H9 (cell line): ENCODE measurements around the gene SSR2. TPM values are rescaled to one million over a fixed set of nuclear protein-coding genes. Genes with fewer than 3 reads are reported as not detected.

Experiments used
- DNase-seq: peaks from one replicate; pipeline ENCODE4 v3.0.0-alpha.2; 2017
- H2AFZ ChIP-seq: one replicate; pipeline ENCODE4 v1.6.1; 2013; ENCODE audit warnings: mild to moderate bottlenecking, low read length, control low read depth, moderate library complexity
- H2AK5ac ChIP-seq: 2 replicates; pipeline ENCODE4 v1.6.1; 2013; ENCODE audit warnings: low read length, control low read depth, mixed read lengths; ENCODE audit not compliant: insufficient read length
- H2BK120ac ChIP-seq: one replicate; pipeline ENCODE4 v1.6.1; 2013; ENCODE audit warnings: low read depth, mild to moderate bottlenecking, low read length, control low read depth, inconsistent platforms; ENCODE audit not compliant: poor library complexity, severe bottlenecking
- H2BK12ac ChIP-seq: 2 replicates; pipeline ENCODE4 v1.6.1; 2013; ENCODE audit warnings: low read length, control low read depth, mixed read lengths, low read depth; ENCODE audit not compliant: insufficient read length
- H2BK15ac ChIP-seq: 2 replicates; pipeline ENCODE4 v1.6.1; 2013; ENCODE audit warnings: low read depth, low read length, control low read depth
- H2BK20ac ChIP-seq: one replicate; pipeline ENCODE4 v1.6.1; 2013; ENCODE audit warnings: low read depth, mild to moderate bottlenecking, low read length, control low read depth, inconsistent platforms; ENCODE audit not compliant: poor library complexity, severe bottlenecking
- H2BK5ac ChIP-seq: 2 replicates; pipeline ENCODE4 v1.6.1; 2013; ENCODE audit warnings: low read length, control low read depth, mixed read lengths; ENCODE audit not compliant: insufficient read length
- H3K14ac ChIP-seq: 2 replicates; pipeline ENCODE4 v1.6.1; 2013; ENCODE audit warnings: low read length, control low read depth; ENCODE audit not compliant: insufficient read depth
- H3K18ac ChIP-seq: 2 replicates; pipeline ENCODE4 v1.6.1; 2013; ENCODE audit warnings: low read depth, mild to moderate bottlenecking, mixed read lengths, low read length, control low read depth; ENCODE audit not compliant: insufficient read length
- H3K23ac ChIP-seq: 2 replicates; pipeline ENCODE4 v1.6.1; 2013; ENCODE audit warnings: low read length, control low read depth, mixed read lengths, low read depth; ENCODE audit not compliant: insufficient read length
- H3K23me2 ChIP-seq: 2 replicates; pipeline ENCODE4 v1.6.1; 2013; ENCODE audit warnings: low read depth, mild to moderate bottlenecking, mixed read lengths, low read length, control low read depth; ENCODE audit not compliant: insufficient read length, poor library complexity, severe bottlenecking
- H3K27ac ChIP-seq: 2 replicates; pipeline ENCODE4 v1.5.1; 2013; ENCODE audit warnings: low read length, control low read depth, mixed read lengths, low read depth; ENCODE audit not compliant: insufficient read length
- H3K27me3 ChIP-seq: 2 replicates; pipeline ENCODE4 v1.6.1; 2013; ENCODE audit warnings: low read length, control low read depth, inconsistent platforms; ENCODE audit not compliant: insufficient read depth
- H3K4ac ChIP-seq: 2 replicates; pipeline ENCODE4 v1.6.1; 2013; ENCODE audit warnings: low read depth, mild to moderate bottlenecking, control low read depth, inconsistent platforms, low read length, moderate library complexity
- H3K4me1 ChIP-seq: 2 replicates; pipeline ENCODE4 v1.6.1; 2013; ENCODE audit warnings: low read length, control low read depth, inconsistent platforms; ENCODE audit not compliant: insufficient read depth
- H3K4me2 ChIP-seq: 2 replicates; pipeline ENCODE4 v1.6.1; 2013; ENCODE audit warnings: low read length, control low read depth, mixed read lengths; ENCODE audit not compliant: insufficient read length, insufficient read depth
- H3K56ac ChIP-seq: 2 replicates; pipeline ENCODE4 v1.6.1; 2013; ENCODE audit warnings: low read depth, mild to moderate bottlenecking, mixed read lengths, low read length, control low read depth; ENCODE audit not compliant: insufficient read length
- H3K79me1 ChIP-seq: 2 replicates; pipeline ENCODE4 v1.6.1; 2013; ENCODE audit warnings: low read depth, mild to moderate bottlenecking, moderate library complexity, low read length, control low read depth, inconsistent platforms; ENCODE audit not compliant: insufficient read depth, poor library complexity, severe bottlenecking
- H3K79me2 ChIP-seq: 2 replicates; pipeline ENCODE4 v1.6.1; 2013; ENCODE audit warnings: low read length, control low read depth, inconsistent platforms; ENCODE audit not compliant: insufficient read depth
- H3K9ac ChIP-seq: 2 replicates; pipeline ENCODE4 v1.6.1; 2013; ENCODE audit warnings: low read length, control low read depth, mixed read lengths; ENCODE audit not compliant: insufficient read length; ENCODE audit errors: extremely low read depth
- H3K9me3 ChIP-seq: one replicate; pipeline ENCODE4 v1.6.1; 2013; ENCODE audit warnings: low read depth, low read length, inconsistent platforms; ENCODE audit not compliant: control insufficient read depth
- H3T11ph ChIP-seq: one replicate; pipeline ENCODE4 v1.6.1; 2013; ENCODE audit warnings: mild to moderate bottlenecking, low read length, control low read depth, inconsistent platforms
- H4K20me1 ChIP-seq: one replicate; pipeline ENCODE4 v1.6.1; 2013; ENCODE audit not compliant: control insufficient read depth, insufficient read length, insufficient read depth
- H4K5ac ChIP-seq: 2 replicates; pipeline ENCODE4 v1.6.1; 2013; ENCODE audit warnings: low read depth, mild to moderate bottlenecking, mixed read lengths, low read length, control low read depth; ENCODE audit not compliant: insufficient read length
- H4K8ac ChIP-seq: replicated peaks from 2 replicates; pipeline ENCODE4 v1.6.1; 2013; ENCODE audit warnings: low read length, control low read depth, mixed read lengths, low read depth; ENCODE audit not compliant: insufficient read length
- H4K91ac ChIP-seq: 2 replicates; pipeline ENCODE4 v1.6.1; 2013; ENCODE audit warnings: low read depth, mild to moderate bottlenecking, moderate library complexity, mixed read lengths, low read length, control low read depth; ENCODE audit not compliant: insufficient read length
- H3K27ac Mint-ChIP-seq, 3 experiments: 2 replicates in 2 of 3; 3 replicates in 1 of 3; pipeline ENCODE4 v1.8.0; 2020 to 2021; ENCODE audit warnings: mixed read lengths in 3 of 3, mild to moderate bottlenecking in 1 of 3, moderate library complexity in 1 of 3
- H3K27me3 Mint-ChIP-seq: 2 replicates; pipeline ENCODE4 v1.8.0; 2021; ENCODE audit warnings: low read depth, mild to moderate bottlenecking, moderate library complexity, mixed read lengths
- H3K36me3 Mint-ChIP-seq, 3 experiments: 2 replicates in 2 of 3; 3 replicates in 1 of 3; pipeline ENCODE4 v1.8.0; 2020 to 2021; ENCODE audit warnings: low read depth in 3 of 3, mixed read lengths in 3 of 3; ENCODE audit not compliant: insufficient read depth in 1 of 3
- H3K4me1 Mint-ChIP-seq, 2 experiments: 2 replicates each; pipeline ENCODE4 v1.8.0; 2020; ENCODE audit warnings: mixed read lengths in 2 of 2
- H3K4me3 Mint-ChIP-seq, 2 experiments: 2 replicates in 1 of 2; 3 replicates in 1 of 2; pipeline ENCODE4 v1.8.0; 2020 to 2021; ENCODE audit warnings: mild to moderate bottlenecking in 2 of 2, mixed read lengths in 2 of 2, moderate library complexity in 1 of 2
- H3K9me3 Mint-ChIP-seq, 2 experiments: 2 replicates in 1 of 2; 3 replicates in 1 of 2; pipeline ENCODE4 v1.8.0; 2020; ENCODE audit warnings: mild to moderate bottlenecking in 2 of 2, mixed read lengths in 2 of 2, moderate library complexity in 1 of 2
- CTCF ChIP-seq: fragments of 200-600 bp; sonication (generic); conservative IDR thresholded peaks from 3 replicates; pipeline ENCODE4 v1.8.0; 2021; ENCODE audit warnings: antibody characterized with exemption, mild to moderate bottlenecking
- WGBS: extraction: QIAGEN DNeasy Blood & Tissue Kit; methylation state at CpG from one replicate; pipeline ENCODE4 v1.1.7; 2013; ENCODE audit warnings: missing lambda C conversion rate, low lambda C conversion rate, mixed read lengths; ENCODE audit not compliant: insufficient read length; ENCODE audit errors: extremely low coverage; 5-methylcytosine and 5-hydroxymethylcytosine counted together
- total RNA-seq: library from RNA; stranded (reverse); gene quantifications from 2 replicates; pipeline ENCODE4 v1.2.1, GENCODE V29; 2021

Gene SSR2
- total RNA-seq, 1 experiment from 2014 or later: 170 TPM

DNA sequence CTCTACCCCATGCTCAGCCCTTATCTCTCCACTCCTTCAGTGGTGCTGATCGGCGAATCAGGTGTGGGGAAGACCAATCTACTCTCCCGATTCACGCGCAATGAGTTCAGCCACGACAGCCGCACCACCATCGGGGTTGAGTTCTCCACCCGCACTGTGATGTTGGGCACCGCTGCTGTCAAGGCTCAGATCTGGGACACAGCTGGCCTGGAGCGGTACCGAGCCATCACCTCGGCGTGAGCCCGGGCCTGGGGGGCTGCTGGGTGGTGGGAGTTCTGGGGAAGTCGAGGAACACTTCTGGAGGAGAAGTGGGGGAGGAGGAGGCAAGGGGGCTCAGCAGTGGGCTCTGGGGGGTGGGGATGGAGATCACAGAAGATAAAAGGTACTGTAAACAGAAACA is 45.1 kb upstream of the SSR2 start:
- Histone ChIP-seq H4K20me1 (no peaks in the 10 kb centered on the region), H3K27ac (no peak overlapping the region), H3K4ac (no peak overlapping the region), H3K4me2 (no peak overlapping the region), H3K9me3 (no peaks in the 10 kb centered on the region), H2AFZ (no peak overlapping the region), H4K5ac (no peak overlapping the region), H3K18ac (no peak overlapping the region), H3K9ac (no peak overlapping the region), H2BK120ac (no peak overlapping the region), H3K27me3 (no peaks in the 10 kb centered on the region), H2AK5ac (no peak overlapping the region), H3K4me1 (no peaks in the 10 kb centered on the region), H3K56ac (no peak overlapping the region), H4K91ac (no peak overlapping the region), H4K8ac (no peak overlapping the region), H3K79me1 (no peaks in the 10 kb centered on the region), H3T11ph (no peak overlapping the region), H2BK12ac (no peak overlapping the region), H2BK5ac (no peak overlapping the region), H3K14ac (no peak overlapping the region; the same call in 1 of the 2 replicates), H3K23me2 (peaks cover 4% of the 10 kb centered on the region), H3K23ac (no peak overlapping the region), H2BK20ac (no peak overlapping the region), H3K79me2 (no peaks in the 10 kb centered on the region), H2BK15ac (no peak overlapping the region)
- no peaks in the 10 kb centered on the region; the same call in none of the 2 replicates for H3K27me3 Mint-ChIP-seq
- no peak for TF ChIP-seq CTCF
- DNase-seq: no peak
- WGBS: no CpG with 5 or more reads among the region's 16 CpGs
- peaks cover 42 to 59% of the 10 kb centered on the region in 2 experiments for H3K4me1 Mint-ChIP-seq
- H3K27ac Mint-ChIP-seq: peak overlapping the region in 1 of 3 experiments; percentile 34; a peak in 2 of 7 replicates
- no peaks in the 10 kb centered on the region; a peak in 1 of 5 replicates for H3K9me3 Mint-ChIP-seq
- no peak overlapping the region; a peak in 2 of 5 replicates for H3K4me3 Mint-ChIP-seq
- peaks cover 4 to 27% (median 23%) of the 10 kb centered on the region in 3 experiments; a peak in 6 of 7 replicates for H3K36me3 Mint-ChIP-seq
